Kidney (tissue), 14 donors: Measurements from ENCODE around the gene WNK2. TPM values are rescaled to one million over a fixed set of nuclear protein-coding genes. Genes with fewer than 3 reads are reported as not detected.

Experiments used
- DNase-seq, 5 donors: peaks; one replicate each; pipeline ENCODE4 v3.0.0-alpha.2; 2013 to 2020
- FAIRE-seq: peaks from 2 replicates; lab custom pipeline; 2012; peaks lifted over from hg19 to GRCh38; lab: Jason Lieb, UNC
- H3K27ac ChIP-seq, 2 donors: one replicate each; pipeline ENCODE4 v1.7.0; 2013; ENCODE audit warnings: low read depth in 2 of 2, low read length in 2 of 2, inconsistent platforms in 1 of 2
- H3K27me3 ChIP-seq: one replicate; pipeline ENCODE4 v1.7.1; 2013; ENCODE audit warnings: low read length, inconsistent platforms; ENCODE audit not compliant: control insufficient read depth, insufficient read depth
- H3K36me3 ChIP-seq, 3 donors: one replicate each; pipeline versions ENCODE4 v1.7.0 to v1.7.1; 2013; ENCODE audit warnings: low read length in 3 of 3, control low read depth in 1 of 3, inconsistent platforms in 1 of 3; ENCODE audit not compliant: insufficient read depth in 3 of 3, control insufficient read depth in 2 of 3
- H3K4me1 ChIP-seq, 3 donors: one replicate each; pipeline versions ENCODE4 v1.7.0 to v1.7.1; 2013; ENCODE audit warnings: low read length in 3 of 3, inconsistent platforms in 1 of 3, low read depth in 1 of 3; ENCODE audit not compliant: control insufficient read depth in 2 of 3, insufficient read depth in 2 of 3
- H3K4me3 ChIP-seq, 3 donors: one replicate each; pipeline versions ENCODE4 v1.7.0 to v1.8.1; 2013; ENCODE audit warnings: low read length in 3 of 3, control low read depth in 1 of 3, inconsistent platforms in 1 of 3
- H3K9ac ChIP-seq, 3 donors: one replicate each; pipeline versions ENCODE4 v1.7.0 to v1.7.1; 2013; ENCODE audit warnings: low read length in 3 of 3, control low read depth in 1 of 3, inconsistent platforms in 1 of 3
- H3K9me3 ChIP-seq, 3 donors: one replicate each; pipeline versions ENCODE4 v1.7.0 to v1.7.1; 2013; ENCODE audit warnings: low read length in 3 of 3, control low read depth in 1 of 3, inconsistent platforms in 1 of 3; ENCODE audit not compliant: control insufficient read depth in 2 of 3, insufficient read depth in 1 of 3
- intact Hi-C: fragments of 100-400 bp; cut with DNase I; formaldehyde crosslinking; loops from one replicate; pipeline ENCODE4 v1.11.1; 2022
- polyA plus RNA-seq: library from polyadenylated mRNA; stranded (reverse); fragments of 350-450 nt; fragmentation: Illumina TruSeq; extraction: RNeasy Lipid Tissue Mini Kit (QIAGEN cat#74804); gene quantifications from one replicate; pipeline ENCODE4 v1.2.3, GENCODE V29; 2014; ENCODE audit warnings: low read depth, low replicate concordance; ENCODE audit not compliant: insufficient read depth
- total RNA-seq: library from RNA; stranded (reverse); fragmentation: NEBNext Ultra II Directional; extraction: Animal tissue kit (Norgen Biotek cat#: 25700); gene quantifications from one replicate; pipeline ENCODE4 v1.2.1, GENCODE V29; 2021
- TF ChIP-seq, protein P1 (sequence below): IDR thresholded peaks from 3 replicates; pipeline ENCODE4 v1.5.1; 2012; ENCODE audit warnings: mild to moderate bottlenecking, moderate library complexity, borderline replicate concordance; ENCODE audit not compliant: insufficient read depth; ENCODE audit errors: extremely low read depth
- donor health status: control.
- donor health status: control.
- donor health status: control.
- donor health status: control.
- donor health status: control.
- donor health status: DM: yes; HTN: yes; CAD: no.
- donor health status: Normal renal cell carcinoma (clear cell type).

Gene WNK2
- total and polyA plus RNA-seq, 2 donors from 2014 or later, result 1.5 to 4.8 TPM

DNA sequence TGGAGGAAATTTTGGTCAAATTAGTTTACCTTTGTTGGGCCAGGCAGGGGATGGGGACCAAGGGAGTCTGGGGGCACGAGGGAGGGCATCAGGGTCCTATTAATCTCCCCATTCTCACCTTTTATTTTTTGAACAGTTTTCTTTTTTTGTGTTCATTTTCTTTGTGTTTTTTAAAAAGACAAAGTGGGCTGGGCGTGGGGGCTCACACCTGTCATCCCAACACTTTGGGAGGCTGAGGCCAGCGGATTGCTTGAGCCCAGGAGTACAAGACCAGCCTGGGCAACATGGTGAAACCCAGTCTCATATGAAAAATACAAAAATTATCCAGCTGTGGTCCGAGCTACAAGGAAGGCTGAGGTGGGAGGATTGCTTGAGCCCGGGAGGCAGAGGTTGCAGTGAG, 103.7 kb downstream of the WNK2 start:
- Histone ChIP-seq H3K9me3 (peaks cover 0 to 7% (median 0%) of the 10 kb centered on the region in 3 donors), H3K36me3 (no peaks in the 10 kb centered on the region), H3K27ac (no peak overlapping the region), H3K27me3 (no peaks in the 10 kb centered on the region), H3K4me1 (no peaks in the 10 kb centered on the region), H3K9ac (no peak overlapping the region), H3K4me3 (no peak overlapping the region)
- TF ChIP-seq, protein P1, sequence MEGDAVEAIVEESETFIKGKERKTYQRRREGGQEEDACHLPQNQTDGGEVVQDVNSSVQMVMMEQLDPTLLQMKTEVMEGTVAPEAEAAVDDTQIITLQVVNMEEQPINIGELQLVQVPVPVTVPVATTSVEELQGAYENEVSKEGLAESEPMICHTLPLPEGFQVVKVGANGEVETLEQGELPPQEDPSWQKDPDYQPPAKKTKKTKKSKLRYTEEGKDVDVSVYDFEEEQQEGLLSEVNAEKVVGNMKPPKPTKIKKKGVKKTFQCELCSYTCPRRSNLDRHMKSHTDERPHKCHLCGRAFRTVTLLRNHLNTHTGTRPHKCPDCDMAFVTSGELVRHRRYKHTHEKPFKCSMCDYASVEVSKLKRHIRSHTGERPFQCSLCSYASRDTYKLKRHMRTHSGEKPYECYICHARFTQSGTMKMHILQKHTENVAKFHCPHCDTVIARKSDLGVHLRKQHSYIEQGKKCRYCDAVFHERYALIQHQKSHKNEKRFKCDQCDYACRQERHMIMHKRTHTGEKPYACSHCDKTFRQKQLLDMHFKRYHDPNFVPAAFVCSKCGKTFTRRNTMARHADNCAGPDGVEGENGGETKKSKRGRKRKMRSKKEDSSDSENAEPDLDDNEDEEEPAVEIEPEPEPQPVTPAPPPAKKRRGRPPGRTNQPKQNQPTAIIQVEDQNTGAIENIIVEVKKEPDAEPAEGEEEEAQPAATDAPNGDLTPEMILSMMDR, result no peak
- FAIRE-seq (no peak), DNase-seq (no peak)
- intact Hi-C loops, result no loop called here

- Histone ChIP-seq H3K27me3 (no peaks in the 10 kb centered on the region), H3K4me1 (no peaks in the 10 kb centered on the region), H3K4me3 (no peak overlapping the region), H3K9ac (no peak overlapping the region), H3K36me3 (no peaks in the 10 kb centered on the region), H3K9me3 (peaks cover 0 to 7% (median 0%) of the 10 kb centered on the region in 3 donors), H3K27ac (no peak overlapping the region)
- TF ChIP-seq, protein P1, result no peak
- no peak for DNase-seq
- intact Hi-C loops, result no loop called here
- no peak for FAIRE-seq
Measured at GRCh38 chr9:93288341-93288740, 104.4 kb downstream of the WNK2 start.

GRCh38 chr9:93288891-93289883, 105.2 kb downstream of the WNK2 start:
- H3K4me3 ChIP-seq, result no peak overlapping the region
- no peak overlapping the region for H3K9ac ChIP-seq
- no peak overlapping the region for H3K27ac ChIP-seq
- no peaks in the 10 kb centered on the region for H3K36me3 ChIP-seq
- FAIRE-seq (no peak), DNase-seq (peak; percentile 45 to 71 (median 53))
- no peaks in the 10 kb centered on the region for H3K27me3 ChIP-seq
- peaks cover 0 to 3% (median 0%) of the 10 kb centered on the region in 3 donors for H3K9me3 ChIP-seq
- TF ChIP-seq, protein P1, result no peak
- intact Hi-C loops, result no loop called here
- H3K4me1 ChIP-seq, result no peaks in the 10 kb centered on the region
